Fibroblast of skin of back (primary cell): Measurements from ENCODE around the gene IFI27.

Experiments used
- DNase-seq: peaks from one replicate; pipeline ENCODE4 v3.0.0-alpha.2; 2013

IFI27 gene

GRCh38 chr14:94102768-94103482 lies 7.6 kb upstream of the IFI27 start:
- DNase-seq = no peak

- DNase-seq = no peak
These were observed 6.9 kb upstream of the IFI27 start for GRCh38 chr14:94103554-94104150.

GRCh38 chr14:94104731-94105130 lies 5.8 kb upstream of the IFI27 start:
- no peak for DNase-seq

GRCh38 chr14:94109915-94110250 lies 653 bp upstream of the IFI27 start:
- no peak for DNase-seq

GRCh38 chr14:94111276-94112095 lies 950 bp downstream of the IFI27 start:
- no peak for DNase-seq

- no peak for DNase-seq
These were observed 2.1 kb downstream of the IFI27 start for GRCh38 chr14:94112513-94113063.

- DNase-seq = no peak
These were observed 2.5 kb downstream of the IFI27 start for GRCh38 chr14:94113073-94113472.

GRCh38 chr14:94113490-94113889 lies 3.0 kb downstream of the IFI27 start:
- DNase-seq = no peak

- DNase-seq = no peak
These were observed 3.5 kb downstream of the IFI27 start for GRCh38 chr14:94113908-94114588.

- no peak for DNase-seq
These were observed 4.1 kb downstream of the IFI27 start for GRCh38 chr14:94114589-94115057.

GRCh38 chr14:94115058-94115591 lies 4.6 kb downstream of the IFI27 start:
- DNase-seq = no peak

- DNase-seq = no peak
These were observed 5.1 kb downstream of the IFI27 start for GRCh38 chr14:94115631-94116030.

GRCh38 chr14:94116701-94117100 lies 6.2 kb downstream of the IFI27 start:
- no peak for DNase-seq

- no peak for DNase-seq
These were observed 7.3 kb downstream of the IFI27 start for GRCh38 chr14:94117856-94118255.

- DNase-seq = no peak
These were observed 8.5 kb downstream of the IFI27 start for GRCh38 chr14:94119071-94119470.

GRCh38 chr14:94120667-94121340 lies 10.3 kb downstream of the IFI27 start:
- peak; percentile 91 for DNase-seq

- DNase-seq = no peak
These were observed 10.9 kb downstream of the IFI27 start for GRCh38 chr14:94121485-94121884.

- DNase-seq = no peak
These were observed 11.9 kb downstream of the IFI27 start for GRCh38 chr14:94122438-94122837.

- DNase-seq = no peak
These were observed 12.8 kb downstream of the IFI27 start for GRCh38 chr14:94123296-94123695.

GRCh38 chr14:94123868-94124267 lies 13.3 kb downstream of the IFI27 start:
- no peak for DNase-seq

GRCh38 chr14:94124582-94125377 lies 14.2 kb downstream of the IFI27 start:
- no peak for DNase-seq
